Stimulated activated CD4-positive, alpha-beta T cell treated with anti-CD3 and anti-CD28 coated beads, Interleukin-1b, Interleukin-23, amount 100 ng/mL, for 1 hour (primary cell): ENCODE data around the gene LRMDA.

Experiments used
- DNase-seq, 2 donors: peaks; one replicate each; pipeline ENCODE4 v3.0.0-alpha.2; 2020; ENCODE audit warnings: low read depth in 2 of 2

Gene LRMDA

DNA sequence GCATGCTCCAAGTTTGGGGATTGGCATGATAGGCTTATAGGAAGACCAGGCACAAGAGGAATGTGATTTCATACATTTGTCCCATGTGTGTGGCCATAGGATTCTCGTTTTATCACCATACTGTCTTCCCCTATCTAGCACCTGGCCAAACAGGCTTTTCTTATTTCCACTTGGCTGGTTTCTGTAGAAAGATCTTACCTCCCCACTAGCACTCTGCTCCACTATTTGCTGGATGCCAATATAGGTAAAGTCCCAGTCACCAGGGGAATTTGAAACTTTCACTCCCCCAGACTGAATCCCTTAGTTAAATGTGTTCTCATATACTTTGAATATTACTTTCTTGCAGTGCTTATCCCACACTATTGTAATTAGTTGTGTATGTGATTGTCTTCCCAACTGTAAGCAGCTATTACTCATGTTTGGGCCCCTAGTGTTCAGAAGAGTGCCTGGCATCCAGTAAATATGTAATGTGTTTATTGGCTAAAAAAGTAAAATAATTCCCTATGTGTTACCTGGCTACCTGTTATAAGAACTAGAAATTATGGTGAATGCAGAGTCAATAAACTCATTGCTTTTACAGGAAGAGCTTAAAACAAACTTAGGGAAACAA lies 109.0 kb downstream of the LRMDA start:
- no peak for DNase-seq

GRCh38 chr10:75540981-75541380 lies 109.6 kb downstream of the LRMDA start:
- DNase-seq = no peak

- no peak for DNase-seq
These were observed 110.0 kb downstream of the LRMDA start for GRCh38 chr10:75541411-75541810.

DNA sequence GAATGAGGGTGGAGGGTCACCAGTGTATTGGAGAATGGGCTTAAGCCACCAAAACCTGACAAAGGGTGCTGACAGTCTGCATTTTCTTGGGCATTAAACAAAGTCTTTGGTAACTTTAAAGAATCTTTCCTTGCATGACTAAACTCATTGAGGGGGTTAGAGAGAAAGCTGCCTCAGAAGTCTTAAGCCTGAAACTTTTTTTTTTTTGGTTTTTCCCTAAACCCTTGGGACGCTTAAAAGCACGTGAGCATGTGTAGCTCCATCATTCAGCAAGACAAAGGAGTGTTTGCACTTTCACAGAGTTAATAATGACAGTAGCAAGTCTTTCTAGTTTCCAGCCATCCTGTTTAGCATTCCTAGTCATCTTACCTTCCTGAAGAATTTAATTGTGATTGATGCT lies 110.7 kb downstream of the LRMDA start:
- no peak for DNase-seq

- no peak for DNase-seq
These were observed 111.5 kb downstream of the LRMDA start for GRCh38 chr10:75542906-75543305.

GRCh38 chr10:75544386-75544785 lies 113.0 kb downstream of the LRMDA start:
- no peak for DNase-seq

- no peak for DNase-seq
These were observed 113.7 kb downstream of the LRMDA start for GRCh38 chr10:75544993-75545706.

DNA sequence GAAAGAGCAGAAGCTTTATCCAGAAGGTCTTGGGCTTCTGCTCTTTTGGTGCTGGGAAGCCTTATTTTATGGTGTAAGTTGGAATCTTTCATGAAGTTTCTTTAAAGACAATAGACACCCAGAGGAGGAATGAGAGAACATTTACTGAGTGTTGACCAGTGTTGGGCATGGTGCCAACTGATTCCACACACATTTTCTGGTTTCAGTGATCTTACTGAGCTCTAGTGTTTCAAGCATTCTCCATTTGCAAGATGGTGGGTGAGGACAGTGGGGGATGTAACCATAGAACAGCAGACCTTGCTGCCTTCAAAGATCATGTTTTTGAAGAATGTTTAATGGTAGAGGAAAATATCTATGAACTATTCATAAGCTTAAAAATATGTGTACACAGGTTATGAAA lies 114.6 kb downstream of the LRMDA start:
- no peak for DNase-seq

DNA sequence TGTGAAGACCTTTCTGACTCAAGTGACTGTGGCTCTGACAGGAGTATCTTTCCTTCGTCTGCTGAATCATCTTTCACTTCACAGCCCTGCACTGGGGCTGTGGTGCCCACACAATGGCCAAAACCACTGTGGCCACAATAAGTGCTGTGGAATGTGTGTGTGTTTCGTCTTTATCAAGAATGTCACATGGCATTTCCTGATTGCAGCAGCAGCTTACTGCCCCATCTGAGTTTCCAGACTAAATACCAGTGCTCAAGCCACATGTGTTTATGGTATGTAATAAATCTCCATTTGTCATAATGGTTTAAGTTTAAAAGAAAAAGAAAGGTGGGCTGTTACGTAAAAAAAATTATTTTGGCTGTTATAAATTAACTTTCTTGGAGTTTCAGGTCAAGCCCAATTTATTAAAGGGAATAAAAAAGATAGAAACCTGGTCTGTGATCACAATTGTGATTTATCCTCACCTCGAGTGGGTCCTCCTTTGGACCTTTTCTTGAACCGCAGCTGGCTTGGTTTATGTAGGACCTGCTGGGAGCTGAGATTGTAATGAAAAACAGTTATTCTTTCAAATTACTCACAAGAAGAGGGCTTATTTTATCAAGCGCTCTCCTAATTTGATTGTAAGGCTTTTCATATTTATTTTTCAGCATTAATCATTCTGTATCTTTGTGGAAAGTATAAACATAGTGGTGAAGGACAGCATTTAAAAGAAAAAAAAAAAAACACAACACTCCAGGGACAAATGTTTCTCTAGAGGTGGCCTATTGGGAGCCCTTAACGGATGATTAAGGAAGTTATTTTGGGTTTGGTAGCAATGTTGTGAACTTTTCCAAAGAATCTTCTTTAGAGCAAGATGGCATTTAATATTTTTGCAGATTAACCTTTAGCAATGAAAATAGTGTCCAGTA lies 116.2 kb downstream of the LRMDA start:
- no peak for DNase-seq

GRCh38 chr10:75548356-75548755 lies 116.9 kb downstream of the LRMDA start:
- DNase-seq = no peak

GRCh38 chr10:75550191-75550590 lies 118.8 kb downstream of the LRMDA start:
- no peak for DNase-seq

GRCh38 chr10:75552171-75552570 lies 120.7 kb downstream of the LRMDA start:
- DNase-seq = no peak

- no peak for DNase-seq
These were observed 122.1 kb downstream of the LRMDA start for GRCh38 chr10:75553550-75553949.

DNA sequence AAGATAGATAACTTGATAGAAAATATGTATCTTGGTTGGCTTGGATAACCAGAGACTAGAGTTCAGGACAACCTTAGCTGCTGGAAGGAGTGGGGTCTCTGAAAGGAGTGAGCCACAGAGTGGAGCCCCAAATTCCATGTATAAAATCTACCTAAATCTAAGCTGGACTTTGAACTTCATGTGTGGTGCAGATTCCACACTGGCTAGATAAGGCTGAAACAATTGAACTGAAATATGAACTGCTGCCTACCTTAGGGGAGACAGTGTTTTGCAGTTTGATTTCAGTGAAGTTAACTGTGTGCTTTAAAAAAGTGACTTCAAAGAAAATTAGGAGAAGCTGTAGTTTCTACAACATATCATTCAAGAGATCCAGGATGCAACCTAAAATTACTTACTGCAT lies 123.9 kb downstream of the LRMDA start:
- no peak for DNase-seq

DNA sequence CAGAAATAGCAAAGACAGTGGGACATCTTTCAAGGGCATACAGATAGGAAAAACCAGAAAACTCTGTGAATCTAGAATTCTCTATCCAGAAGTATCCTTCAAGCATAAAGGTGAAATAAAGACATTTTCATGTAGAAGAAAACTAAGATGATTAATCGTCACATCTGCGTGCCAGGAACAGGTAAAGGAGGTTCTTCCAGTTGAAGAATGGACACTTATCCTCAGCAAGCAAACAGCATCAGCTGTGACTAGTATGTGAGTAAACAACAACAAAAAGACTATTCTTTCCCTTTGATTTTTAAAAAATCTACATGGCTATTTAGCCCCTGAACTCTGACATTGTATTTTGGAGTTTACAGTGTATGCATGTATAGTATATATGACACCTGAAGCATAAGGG lies 124.9 kb downstream of the LRMDA start:
- DNase-seq = no peak

DNA sequence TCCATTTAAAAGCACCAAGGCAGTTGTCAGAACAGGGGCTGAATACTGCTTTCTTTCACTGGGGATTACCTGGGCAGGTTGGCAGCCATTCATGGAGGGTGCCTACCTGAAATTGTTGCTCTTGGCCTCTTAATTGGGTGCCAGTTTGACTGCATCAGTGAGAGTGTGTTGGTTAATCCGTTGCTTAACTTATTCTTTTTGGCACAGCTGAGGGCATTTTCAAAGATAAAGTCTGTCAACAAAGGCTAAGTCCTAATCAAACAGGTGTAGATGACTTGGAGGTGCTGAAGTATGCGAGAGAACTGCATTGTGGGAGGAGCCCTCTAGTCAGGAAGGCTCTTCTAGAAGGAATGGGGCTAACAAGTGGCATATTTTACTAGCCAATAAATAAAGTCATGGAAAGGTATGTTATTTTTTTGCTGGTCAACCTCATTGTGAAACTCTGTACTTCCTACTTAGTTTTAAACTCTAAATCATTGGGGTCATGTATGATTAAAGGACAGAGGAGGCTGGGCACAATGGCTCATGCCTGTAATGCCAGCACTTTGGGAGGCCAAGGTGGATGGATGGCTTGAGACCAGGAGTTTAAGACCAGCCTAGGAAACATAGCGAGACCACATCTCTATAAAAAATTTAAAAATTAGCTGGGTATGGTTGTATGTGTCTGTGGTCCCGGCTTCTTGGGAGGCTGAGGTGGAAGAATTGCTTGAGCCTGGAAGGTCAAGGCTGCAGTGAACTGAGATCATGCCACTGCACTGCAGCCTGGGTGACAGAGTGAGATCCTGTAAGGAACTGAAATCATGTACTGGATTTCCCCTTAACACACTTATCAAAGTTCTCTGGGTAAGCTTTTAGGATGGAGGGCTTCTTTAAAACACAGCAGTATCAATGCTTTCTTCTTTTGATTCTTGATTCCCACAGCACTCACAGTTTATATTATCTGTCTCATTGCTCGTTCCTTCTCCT lies 134.1 kb downstream of the LRMDA start:
- DNase-seq = no peak

- no peak for DNase-seq
These were observed 137.2 kb downstream of the LRMDA start for GRCh38 chr10:75568450-75569130.

- no peak for DNase-seq
These were observed 138.1 kb downstream of the LRMDA start for GRCh38 chr10:75569506-75569905.

DNA sequence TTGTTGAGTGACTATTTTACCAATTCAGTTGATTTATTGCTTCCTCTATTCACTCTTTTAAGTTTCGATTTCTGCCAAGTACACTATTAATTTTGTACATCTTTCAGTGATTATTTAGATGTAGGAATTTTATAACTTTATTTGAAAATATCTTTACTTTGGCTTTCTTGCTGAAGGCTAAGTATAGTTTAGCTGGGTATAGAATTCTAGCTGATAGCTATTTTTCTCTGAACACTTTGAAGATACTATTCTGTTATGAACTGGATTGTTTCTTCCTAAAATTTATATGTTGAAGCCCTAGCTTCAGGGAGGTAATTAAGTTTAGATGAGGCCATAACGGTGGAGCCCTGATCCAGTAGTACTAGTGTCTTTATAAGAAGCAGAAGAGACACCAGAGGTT lies 141.1 kb downstream of the LRMDA start:
- DNase-seq = no peak

- DNase-seq = no peak
These were observed 144.5 kb downstream of the LRMDA start for GRCh38 chr10:75575940-75576339.

- no peak for DNase-seq
These were observed 150.7 kb downstream of the LRMDA start for GRCh38 chr10:75582102-75582501.
